HepG2 (cell line): ENCODE results near the gene DOCK4. TPM values are rescaled to one million over a fixed set of nuclear protein-coding genes. Genes with fewer than 3 reads are reported as not detected.

Experiments
- ATAC-seq: fragments of 200-7000 bp; cut with Tn5 transposase; 3 replicates; pipeline ENCODE4 v1.9.1; 2020; ENCODE audit warnings: mild to moderate bottlenecking, moderate library complexity
- BruUV-seq: library from RNA; stranded (reverse); fragments of 400-500 nt; replicated peaks from 2 replicates; lab custom pipeline; 2021; lab: Mats Ljungman, UMichigan
- CTCF ChIA-PET: fragments of 300-600 bp; formaldehyde crosslinking; extraction: SDS; loops from one replicate; lab custom pipeline; 2021; ENCODE audit warnings: low total read pairs, inconsistent platforms, low intra/inter-chr PET ratio; lab: Yijun Ruan, JAX
- POLR2A ChIA-PET: fragments of 350-600 bp; sonication (Branson Sonifier 250); formaldehyde crosslinking; loops from one replicate; lab custom pipeline; 2020; ENCODE audit warnings: antibody characterized with exemption, inconsistent platforms; lab: Yijun Ruan, JAX
- DNase-seq: peaks from one replicate; pipeline ENCODE4 v3.0.0-alpha.2; 2015; ENCODE audit warnings: low spot score
- FAIRE-seq: peaks from 3 replicates; lab custom pipeline; 2011; peaks lifted over from hg19 to GRCh38; lab: Jason Lieb, UNC
- H2AFZ ChIP-seq: one replicate; pipeline ENCODE4 v1.6.1; 2011; ENCODE audit warnings: low read length, inconsistent platforms
- H3K27ac ChIP-seq: fragments of 300-600 bp; 3 replicates; pipeline ENCODE4 v1.8.0; 2011; ENCODE audit warnings: mixed run types, mild to moderate bottlenecking, mixed read lengths, low read length, inconsistent platforms; ENCODE audit not compliant: insufficient read depth; ENCODE audit errors: extremely low read length
- H3K27me3 ChIP-seq, 2 experiments: fragments of 200-600 bp in 1 of 2; 2 replicates in 1 of 2; 3 replicates in 1 of 2; pipeline versions ENCODE4 v1.6.0 to v1.8.0; 2011; ENCODE audit warnings: low read length in 2 of 2, mild to moderate bottlenecking in 2 of 2, moderate library complexity in 2 of 2, inconsistent platforms in 1 of 2; ENCODE audit not compliant: insufficient read depth in 2 of 2, control insufficient read depth in 1 of 2
- H3K36me3 ChIP-seq, 2 experiments: fragments of 200-600 bp in 1 of 2; replicated peaks in 1 of 2; 2 replicates in 1 of 2; 3 replicates in 1 of 2; pipeline versions ENCODE4 v1.5.1 to v1.8.0; 2011; ENCODE audit warnings: low read length in 2 of 2, inconsistent platforms in 1 of 2; ENCODE audit not compliant: insufficient read depth in 2 of 2, control insufficient read depth in 1 of 2
- H3K4me1 ChIP-seq: 2 replicates; pipeline ENCODE4 v1.5.1; 2012; ENCODE audit warnings: low read length, inconsistent platforms; ENCODE audit not compliant: insufficient read depth
- H3K4me2 ChIP-seq: 2 replicates; pipeline ENCODE4 v1.6.0; 2011; ENCODE audit warnings: low read depth, low read length, inconsistent platforms
- H3K4me3 ChIP-seq, 3 experiments: fragments of 200-600 bp in 1 of 3; sonication (generic), shearing (Covaris generic) in 1 of 3; replicated peaks in 1 of 3; 2 replicates each; pipeline ENCODE4 v1.5.1; 2011 to 2016; ENCODE audit warnings: low read length in 3 of 3, inconsistent platforms in 2 of 3, low read depth in 2 of 3, mild to moderate bottlenecking in 2 of 3, control low read depth in 1 of 3, mixed read lengths in 1 of 3; ENCODE audit not compliant: insufficient read depth in 1 of 3
- H3K79me2 ChIP-seq: one replicate; pipeline ENCODE4 v1.6.1; 2011; ENCODE audit warnings: low read length, inconsistent platforms; ENCODE audit not compliant: insufficient read depth
- H3K9ac ChIP-seq: 2 replicates; pipeline ENCODE4 v1.6.0; 2011; ENCODE audit warnings: mild to moderate bottlenecking, low read depth, low read length, inconsistent platforms; ENCODE audit not compliant: insufficient read depth
- H3K9me3 ChIP-seq: 2 replicates; pipeline ENCODE4 v1.5.1; 2012; ENCODE audit warnings: mild to moderate bottlenecking, low read length
- H4K20me1 ChIP-seq: 2 replicates; pipeline ENCODE4 v1.6.0; 2011; ENCODE audit warnings: inconsistent platforms, mild to moderate bottlenecking, low read length, moderate library complexity; ENCODE audit not compliant: insufficient read depth
- AGO2 ChIP-seq: fragments of 200-400 bp; formaldehyde crosslinking; optimal IDR thresholded peaks from 2 replicates; pipeline ENCODE3; 2017; ENCODE audit warnings: mild to moderate bottlenecking, low read depth, low read length, moderate library complexity
- AKNA ChIP-seq: sonication (generic); formaldehyde crosslinking; IDR thresholded peaks from 2 replicates; pipeline ENCODE4 v1.4.0; 2020; ENCODE audit warnings: missing genetic modification reagents, borderline replicate concordance
- EED ChIP-seq: sonication (generic); formaldehyde crosslinking; IDR thresholded peaks from 2 replicates; pipeline ENCODE4 v1.5.0; 2020; ENCODE audit warnings: mild to moderate bottlenecking, missing genetic modification reagents
- NCOA1 ChIP-seq: sonication (generic); formaldehyde crosslinking; IDR thresholded peaks from 2 replicates; pipeline ENCODE4 v1.9.0; 2021; ENCODE audit warnings: missing genetic modification reagents
- PCBP2 ChIP-seq: fragments of 200-400 bp; formaldehyde crosslinking; optimal IDR thresholded peaks from 2 replicates; pipeline ENCODE3; 2018; ENCODE audit warnings: low read length, low read depth; ENCODE audit not compliant: poor library complexity, severe bottlenecking
- TAF15 ChIP-seq: fragments of 200-400 bp; formaldehyde crosslinking; IDR thresholded peaks from one replicate; pipeline ENCODE4 v1.6.1; 2018; ENCODE audit warnings: mild to moderate bottlenecking, low read depth, low read length; ENCODE audit not compliant: poor library complexity, severe bottlenecking
- ZEB1 ChIP-seq: IDR thresholded peaks from 2 replicates; pipeline ENCODE4 v1.6.1; 2012; ENCODE audit warnings: mild to moderate bottlenecking, low read depth, inconsistent platforms; ENCODE audit not compliant: insufficient replicate concordance
- ZNF382 ChIP-seq: sonication (generic); formaldehyde crosslinking; IDR thresholded peaks from 2 replicates; pipeline ENCODE4 v1.5.0; 2020; ENCODE audit warnings: missing genetic modification reagents, mild to moderate bottlenecking, borderline replicate concordance
- ZNF790 ChIP-seq: sonication (generic); formaldehyde crosslinking; IDR thresholded peaks from 2 replicates; pipeline ENCODE4 v1.8.0; 2022; ENCODE audit warnings: missing genetic modification reagents, mild to moderate bottlenecking, borderline replicate concordance
- ZNF883 ChIP-seq: sonication (generic); formaldehyde crosslinking; IDR thresholded peaks from 2 replicates; pipeline ENCODE4 v1.5.1; 2020; ENCODE audit warnings: mild to moderate bottlenecking, missing genetic modification reagents; ENCODE audit errors: not compliant biosample characterization
- WGBS: methylation state at CpG from one replicate; pipeline ENCODE4 v1.1.6; 2017; ENCODE audit warnings: low lambda C conversion rate; 5-methylcytosine and 5-hydroxymethylcytosine counted together
- in situ Hi-C: cut with HindIII; loops from 2 replicates; pipeline ENCODE4 v1.10.0; 2017; ENCODE audit warnings: low pct_unique_long_range_greater_than_20kb; ENCODE audit not compliant: extremely low pct_ligation_motif_present
- intact Hi-C: fragments of 100-400 bp; cut with micrococcal nuclease; formaldehyde crosslinking; loops from one replicate; pipeline ENCODE4 v1.10.0; 2022; ENCODE audit not compliant: unreplicated experiment
- polyA plus RNA-seq, 8 experiments: library from polyadenylated mRNA; depleted of rRNA in 3 of 8; stranded (reverse) in 7 of 8; unstranded in 1 of 8; fragments of >200 nt; fragmentation: Illumina TruSeq in 4 of 8; extraction: Trizol in 4 of 8; gene quantifications; 2 replicates each; pipeline versions ENCODE4 v1.2.1 to v1.2.3, GENCODE V29; 2011 to 2016; ENCODE audit warnings: low read depth in 4 of 8, missing spikeins in 1 of 8, mixed read lengths in 1 of 8; ENCODE audit not compliant: insufficient read depth in 1 of 8
- total RNA-seq, 5 experiments: library from RNA; depleted of rRNA; stranded (reverse); fragments of >200 nt; fragmentation: Illumina TruSeq; extraction: Trizol; gene quantifications; 2 replicates each; pipeline ENCODE4 v1.2.3, GENCODE V29; 2016; ENCODE audit warnings: low read depth in 1 of 5
- TF ChIP-seq, protein P1 (sequence below): sonication (generic); formaldehyde crosslinking; IDR thresholded peaks from 2 replicates; pipeline ENCODE4 v1.9.0; 2021; ENCODE audit warnings: missing genetic modification reagents, borderline replicate concordance

The DOCK4 gene
- total and polyA plus RNA-seq, 2 of the 13 experiments (the other 11 are each of a cell fraction or from before 2014, with no cell fraction given) = 13.5 to 17.4 TPM

- Histone ChIP-seq H3K4me2 (no peak overlapping the region), H3K79me2 (no peaks in the 10 kb centered on the region), H3K9ac (no peak overlapping the region), H2AFZ (no peak overlapping the region), H3K4me3 (no peak overlapping the region), H3K36me3 (peaks cover 8 to 19% of the 10 kb centered on the region in 2 experiments; a peak in 4 of 5 replicates), H3K9me3 (no peaks in the 10 kb centered on the region)
- FAIRE-seq (no peak), DNase-seq (no peak)
- no TSS peak for BruUV-seq
- POLR2A ChIA-PET = no interaction called here
- WGBS = 98% methylated on average over 2 of the region's 2 CpGs
- intact Hi-C loops = no loop called here
- TF ChIP-seq ZNF382 (no peak), ZNF790 (CRISPR knock-in tag) (no peak), NCOA1 (no peak)
- TF ChIP-seq, protein P1, sequence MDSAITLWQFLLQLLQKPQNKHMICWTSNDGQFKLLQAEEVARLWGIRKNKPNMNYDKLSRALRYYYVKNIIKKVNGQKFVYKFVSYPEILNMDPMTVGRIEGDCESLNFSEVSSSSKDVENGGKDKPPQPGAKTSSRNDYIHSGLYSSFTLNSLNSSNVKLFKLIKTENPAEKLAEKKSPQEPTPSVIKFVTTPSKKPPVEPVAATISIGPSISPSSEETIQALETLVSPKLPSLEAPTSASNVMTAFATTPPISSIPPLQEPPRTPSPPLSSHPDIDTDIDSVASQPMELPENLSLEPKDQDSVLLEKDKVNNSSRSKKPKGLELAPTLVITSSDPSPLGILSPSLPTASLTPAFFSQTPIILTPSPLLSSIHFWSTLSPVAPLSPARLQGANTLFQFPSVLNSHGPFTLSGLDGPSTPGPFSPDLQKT (CRISPR knock-in tag) = no peak
- TF ChIP-seq, all 625 proteins: peak for 0
- ATAC-seq = no peak
- Histone ChIP-seq H3K27me3 (no peaks in the 10 kb centered on the region), H4K20me1 (no peaks in the 10 kb centered on the region), H3K27ac (no peak overlapping the region), H3K4me1 (no peaks in the 10 kb centered on the region)
- in situ Hi-C loops = no loop called here
- CTCF ChIA-PET = no interaction called here
Measured at GRCh38 chr7:111866787-111867186, 339.4 kb downstream of the DOCK4 start.

- Histone ChIP-seq H3K9me3 (no peaks in the 10 kb centered on the region), H3K79me2 (no peaks in the 10 kb centered on the region), H3K4me2 (no peak overlapping the region), H4K20me1 (no peaks in the 10 kb centered on the region), H3K4me1 (no peaks in the 10 kb centered on the region), H3K36me3 (peaks cover 10 to 19% of the 10 kb centered on the region in 2 experiments), H3K9ac (no peak overlapping the region), H2AFZ (no peak overlapping the region), H3K27ac (no peak overlapping the region), H3K4me3 (no peak overlapping the region), H3K27me3 (no peaks in the 10 kb centered on the region)
- WGBS = 100% methylated on average over 1 of the region's 1 CpG
- CTCF ChIA-PET = no interaction called here
- no peak for FAIRE-seq
- no peak for DNase-seq
- TF ChIP-seq ZEB1 = no peak
- TF ChIP-seq PCBP2 = no peak
- no peak for TF ChIP-seq AKNA (CRISPR knock-in tag)
- TF ChIP-seq AGO2 = no peak
- no peak for TF ChIP-seq EED (CRISPR knock-in tag)
- no peak for TF ChIP-seq TAF15
- TF ChIP-seq ZNF883 (CRISPR knock-in tag) = no peak
- in situ Hi-C loops (no loop called here), intact Hi-C loops (no loop called here)
- no TSS peak for BruUV-seq
- no peak for ATAC-seq
- POLR2A ChIA-PET = no interaction called here
Measured at GRCh38 chr7:111865430-111865829, 340.8 kb downstream of the DOCK4 start.
